Eye (tissue), 1 donor: Measurements from ENCODE around the gene ELMO1.

Experiments used
- DNase-seq: peaks from one replicate; pipeline ENCODE4 v3.0.0-alpha.2; 2015

The ELMO1 gene

DNA sequence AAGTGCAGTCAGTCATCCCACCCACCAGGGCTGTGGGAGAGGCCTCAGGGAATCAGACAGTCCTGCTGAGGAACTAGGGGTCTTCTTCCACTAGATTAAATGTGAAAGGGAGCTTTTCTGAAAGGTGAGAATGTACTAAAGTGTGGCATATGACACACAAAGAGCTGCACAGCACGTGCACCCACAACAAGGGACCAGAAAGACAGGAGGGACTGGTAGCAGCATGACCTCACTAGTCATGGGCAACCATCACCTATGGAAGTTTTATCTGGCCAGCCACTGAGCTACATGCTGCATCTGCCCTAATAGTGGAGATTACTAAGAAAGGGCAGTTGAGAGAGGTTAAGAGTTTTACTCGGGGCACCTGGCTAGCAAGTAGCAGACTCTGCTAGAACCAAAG, 519.9 kb downstream of the ELMO1 start:
- DNase-seq, result no peak

DNA sequence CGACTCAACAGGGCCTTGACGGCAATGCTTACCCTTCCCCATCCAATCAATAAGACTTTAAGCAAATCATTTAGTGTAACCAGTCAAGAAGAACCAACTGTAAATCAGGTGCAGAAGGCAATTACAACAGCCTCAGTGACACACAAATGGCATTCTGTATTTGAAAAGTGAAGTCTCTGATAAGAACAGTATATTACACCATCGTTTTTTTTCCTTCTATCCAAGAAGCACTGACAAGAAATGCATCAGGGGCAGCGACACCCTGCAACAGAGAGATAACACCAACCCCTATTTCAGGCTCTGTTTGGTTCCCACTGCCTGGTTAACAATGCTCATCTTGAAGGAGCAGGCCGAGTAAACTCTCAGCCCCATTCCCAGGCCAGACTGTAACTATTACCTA, 520.4 kb downstream of the ELMO1 start:
- DNase-seq, result no peak

DNA sequence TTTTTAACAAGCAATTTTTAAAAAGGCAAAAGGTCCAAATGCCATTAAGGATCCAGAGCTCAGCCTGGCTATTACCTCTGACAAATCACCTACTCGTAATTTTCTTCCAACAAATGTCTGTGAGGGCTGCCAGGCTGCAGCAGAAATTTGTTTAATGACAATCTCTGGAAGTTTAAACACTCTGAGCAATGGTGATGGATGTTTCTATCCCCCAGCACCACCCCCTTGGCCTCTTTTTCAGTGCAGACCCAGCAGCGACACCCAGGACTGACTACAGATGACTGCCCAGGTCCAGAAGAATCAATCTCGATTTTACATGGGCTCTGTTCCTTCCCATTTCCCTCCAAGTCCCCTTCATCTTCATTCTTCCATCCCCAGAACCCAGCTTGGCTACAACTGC, 523.0 kb downstream of the ELMO1 start:
- DNase-seq, result no peak

DNA sequence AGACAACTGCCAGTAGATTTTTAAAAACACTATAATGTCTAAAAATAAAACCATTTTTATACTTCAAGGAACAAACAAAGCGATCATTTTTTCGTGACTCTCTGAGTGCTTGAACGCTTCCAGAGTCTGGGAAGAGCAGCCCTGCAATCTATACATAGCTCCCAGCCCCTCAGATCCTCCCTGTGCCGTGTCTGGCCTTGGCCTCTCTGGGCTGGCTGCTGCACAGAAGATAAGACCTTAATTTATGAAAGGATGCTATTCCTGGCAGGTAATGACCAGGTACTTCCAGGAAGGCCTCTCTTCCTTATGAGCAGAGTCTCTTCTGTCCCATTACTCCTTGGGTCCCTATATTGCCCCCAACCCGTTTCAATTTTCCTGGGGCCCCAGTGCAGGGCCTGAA, 523.5 kb downstream of the ELMO1 start:
- no peak for DNase-seq

DNA sequence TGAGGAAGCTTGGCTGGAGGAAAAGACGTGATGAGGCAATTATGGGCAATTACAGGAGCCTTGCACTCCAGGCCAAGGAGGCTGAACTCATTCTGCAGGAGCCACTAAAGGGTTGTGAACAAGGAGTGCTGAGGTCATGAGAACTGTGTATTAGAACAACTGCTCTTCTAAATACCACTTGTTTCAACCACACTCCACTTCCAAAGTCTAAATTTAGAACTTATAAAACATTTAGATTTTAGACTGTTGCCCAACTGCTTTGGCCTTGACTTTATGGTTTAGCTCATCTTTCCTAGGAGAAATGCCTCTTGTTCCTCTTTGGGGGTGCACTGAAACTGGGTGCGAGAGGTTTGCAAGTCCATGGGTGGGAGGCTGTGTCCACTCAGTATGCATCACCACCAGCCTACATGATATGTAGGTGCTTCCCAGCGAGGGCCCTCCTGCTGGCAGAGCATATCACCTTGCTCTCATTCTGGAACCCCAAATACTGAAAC, 524.7 kb downstream of the ELMO1 start:
- no peak for DNase-seq

DNA sequence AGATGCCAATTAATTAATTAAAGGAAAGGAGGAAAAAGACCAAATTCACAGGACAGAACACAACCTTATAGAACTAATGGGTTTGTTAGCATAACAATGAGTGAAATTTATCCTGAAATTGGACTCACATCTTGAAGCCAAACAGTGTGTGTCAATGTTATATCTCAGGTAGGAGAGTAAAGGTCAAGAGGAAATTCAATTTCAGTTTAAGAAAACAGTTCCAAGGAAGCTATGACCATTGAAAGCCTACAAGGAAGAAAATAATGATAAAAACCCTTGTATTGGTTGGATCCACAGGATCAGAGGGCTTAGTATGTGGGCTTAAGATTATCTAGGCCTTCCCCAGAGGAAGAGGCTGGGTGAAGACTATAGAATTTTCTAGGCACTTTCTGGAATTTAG, 525.5 kb downstream of the ELMO1 start:
- no peak for DNase-seq

DNA sequence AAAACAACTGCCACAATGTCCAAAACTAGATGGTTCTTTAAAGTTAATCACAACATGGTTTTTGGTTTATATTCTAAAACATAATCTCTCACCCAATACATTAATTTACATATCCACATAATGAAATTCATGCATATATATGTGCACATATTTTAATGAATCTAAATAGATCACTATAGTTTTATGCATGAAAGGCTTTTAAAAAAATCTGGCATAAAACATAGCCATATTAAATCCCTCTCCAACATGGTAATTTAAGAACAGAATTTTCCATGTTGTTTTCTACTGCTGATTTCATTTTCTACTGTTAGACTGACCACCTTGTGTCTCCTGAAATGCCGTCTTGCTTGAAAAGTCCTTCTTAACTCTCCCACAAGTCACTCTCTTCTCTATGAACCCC, 528.2 kb downstream of the ELMO1 start:
- DNase-seq, result no peak

DNA sequence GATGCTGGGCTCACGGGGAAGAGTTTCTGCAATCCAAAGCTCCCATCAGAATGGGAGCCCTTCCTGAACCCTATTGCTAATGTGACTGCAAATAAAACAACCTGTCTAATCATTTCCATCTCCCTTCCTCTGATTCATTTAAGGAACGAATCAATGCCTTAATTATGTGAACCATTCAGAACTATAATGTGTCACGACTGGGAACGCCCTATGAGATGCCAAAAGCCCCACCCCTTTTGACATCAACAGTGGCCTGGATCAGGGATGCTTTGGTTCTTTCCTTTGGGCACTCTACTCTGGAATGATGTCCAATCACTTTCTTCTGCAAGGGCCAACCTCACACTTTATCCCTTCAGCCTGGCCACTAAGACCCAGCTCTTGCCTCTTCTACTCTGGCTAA, 528.9 kb downstream of the ELMO1 start:
- DNase-seq, result no peak

DNA sequence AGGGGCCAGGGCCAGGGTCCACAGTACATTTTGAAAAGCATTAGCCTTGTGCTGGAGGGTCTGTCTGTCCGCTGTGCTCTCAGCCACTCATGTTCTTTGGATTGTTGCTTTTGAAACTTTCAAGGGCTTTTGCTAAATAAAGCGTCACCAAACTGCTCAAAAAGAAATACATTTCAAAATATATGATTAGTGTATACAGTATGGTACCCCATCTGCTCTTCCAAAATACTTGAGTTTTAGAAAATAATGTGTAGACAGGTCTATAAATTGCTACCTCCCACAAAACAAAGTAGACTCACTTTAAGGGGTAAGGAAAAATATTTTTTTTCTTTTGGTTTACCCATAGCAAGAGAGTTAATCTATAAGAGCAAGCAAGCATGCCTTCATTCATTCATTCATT, 530.1 kb downstream of the ELMO1 start:
- no peak for DNase-seq

DNA sequence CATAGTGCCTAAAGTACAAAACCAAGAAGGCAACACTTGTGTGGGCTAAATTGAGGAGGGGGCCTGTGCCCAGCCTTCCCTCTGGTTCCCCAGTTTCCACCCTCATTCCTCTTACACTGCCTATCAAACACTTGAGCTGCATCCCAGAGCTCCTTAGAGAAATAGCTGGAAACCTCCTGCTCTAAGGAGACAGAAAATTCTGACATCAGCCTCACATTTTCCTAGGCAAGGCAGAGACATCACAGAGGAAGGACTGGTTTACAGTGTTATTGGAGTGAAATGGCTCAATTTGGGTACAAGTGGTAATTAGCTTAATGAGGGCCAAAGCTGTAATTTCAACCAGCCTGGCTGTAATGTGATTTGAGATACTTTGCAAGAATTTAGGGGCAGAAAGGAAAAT, 532.0 kb downstream of the ELMO1 start:
- no peak for DNase-seq

DNA sequence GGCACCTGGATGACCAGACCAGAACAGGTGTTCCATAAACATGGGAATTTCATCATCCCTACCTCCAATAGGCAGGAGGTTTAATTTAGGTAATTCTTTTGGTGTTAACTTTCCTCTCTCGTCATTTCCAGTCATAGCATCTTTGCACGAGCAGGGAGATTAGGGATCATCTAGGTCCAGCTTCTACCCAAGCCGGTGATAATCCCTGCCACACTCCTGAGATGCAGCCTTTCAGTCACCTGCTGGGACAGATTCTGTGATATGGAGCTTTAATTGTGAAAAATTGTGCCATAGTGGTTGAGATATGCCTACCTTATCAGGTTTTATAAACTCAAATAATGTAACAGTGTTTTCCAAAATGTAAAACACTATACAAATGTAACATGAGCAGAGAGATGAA, 532.5 kb downstream of the ELMO1 start:
- DNase-seq, result no peak

DNA sequence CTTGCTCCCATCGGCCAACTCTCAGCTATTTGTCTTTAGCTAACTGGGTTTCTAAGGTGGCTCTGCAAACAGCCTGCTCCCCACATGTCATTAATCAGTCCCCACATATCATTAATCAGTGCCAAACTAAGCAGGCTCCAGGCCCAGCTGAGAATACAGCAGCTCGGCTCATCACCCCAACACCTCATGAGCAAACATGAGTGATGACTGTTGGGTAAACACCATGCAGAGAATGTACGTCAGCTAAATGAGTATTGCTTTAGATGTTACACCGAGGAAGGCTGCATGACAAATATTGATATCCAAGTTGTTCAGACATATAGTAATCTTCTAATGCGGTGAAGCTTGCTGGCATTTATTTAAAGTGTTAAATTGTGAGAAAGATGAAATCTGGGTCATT, 536.9 kb downstream of the ELMO1 start:
- no peak for DNase-seq

DNA sequence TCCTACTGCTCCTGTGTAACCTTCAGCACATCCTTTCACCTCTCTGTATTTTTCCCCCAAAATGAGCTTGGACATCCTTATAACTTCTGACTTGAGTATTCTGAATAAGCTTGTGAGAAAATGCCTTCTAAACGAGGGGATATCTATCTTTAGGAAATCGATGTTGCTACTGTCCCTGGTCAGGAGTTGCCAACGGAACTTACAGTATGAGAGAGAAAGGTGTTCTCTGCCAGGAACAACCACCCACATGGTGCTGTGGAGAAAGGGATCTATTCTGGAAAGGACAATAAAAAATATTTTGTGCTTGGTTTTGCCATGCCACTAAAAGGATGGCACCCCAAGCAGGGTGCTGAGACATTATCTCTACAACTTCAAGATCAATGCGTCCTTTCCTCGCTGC, 537.8 kb downstream of the ELMO1 start:
- DNase-seq, result no peak

DNA sequence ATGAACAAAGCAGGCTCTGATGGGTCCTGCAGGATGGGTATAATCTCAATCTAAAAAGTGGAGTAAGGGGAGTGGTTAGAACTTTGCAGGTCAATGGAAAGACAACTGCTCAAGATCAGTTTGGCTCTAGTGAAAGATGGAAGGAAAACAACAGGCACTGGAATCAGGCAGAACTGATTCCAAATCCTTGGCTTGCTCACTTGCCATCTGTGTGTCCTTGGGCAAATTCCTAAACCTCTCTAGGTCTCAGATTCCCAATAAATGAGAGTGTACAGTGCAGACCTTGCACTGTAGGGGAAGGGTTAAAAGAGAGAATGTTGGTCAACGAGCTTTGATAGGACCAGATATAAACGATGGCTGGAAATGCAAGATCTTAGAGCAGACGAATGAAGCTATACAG, 538.3 kb downstream of the ELMO1 start:
- no peak for DNase-seq

DNA sequence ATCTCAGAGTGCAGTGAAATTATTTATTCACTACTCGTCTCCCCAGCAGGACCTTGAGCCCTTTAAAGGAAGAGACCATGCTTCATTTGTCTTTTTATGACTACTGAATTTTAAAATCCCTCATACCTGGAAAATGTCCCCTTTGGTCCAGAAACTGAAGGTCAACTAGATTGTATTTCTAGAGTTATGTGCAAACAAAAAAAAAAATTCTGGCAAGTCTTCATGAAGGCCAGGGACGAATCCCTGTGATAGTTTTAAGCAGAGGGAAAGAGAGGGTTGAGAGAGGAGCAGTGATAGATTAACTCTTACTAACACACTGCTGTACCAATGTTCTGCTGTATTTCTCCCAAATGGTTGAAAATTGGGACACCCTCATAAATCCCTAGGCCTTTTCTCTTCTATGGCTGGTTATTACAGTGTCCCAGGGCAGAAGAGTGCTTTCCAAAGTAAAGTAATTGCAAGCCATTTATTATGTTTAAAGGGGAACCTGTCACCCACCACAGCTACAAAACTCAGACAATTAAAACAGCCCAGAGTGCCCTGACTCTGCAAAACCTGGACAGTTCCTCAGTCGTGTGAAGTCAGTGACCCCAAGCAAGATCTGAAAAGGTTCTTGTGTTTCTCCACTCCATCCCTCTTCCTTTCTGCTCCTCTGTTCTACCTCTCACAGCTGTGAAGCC, 541.6 kb downstream of the ELMO1 start:
- no peak for DNase-seq

DNA sequence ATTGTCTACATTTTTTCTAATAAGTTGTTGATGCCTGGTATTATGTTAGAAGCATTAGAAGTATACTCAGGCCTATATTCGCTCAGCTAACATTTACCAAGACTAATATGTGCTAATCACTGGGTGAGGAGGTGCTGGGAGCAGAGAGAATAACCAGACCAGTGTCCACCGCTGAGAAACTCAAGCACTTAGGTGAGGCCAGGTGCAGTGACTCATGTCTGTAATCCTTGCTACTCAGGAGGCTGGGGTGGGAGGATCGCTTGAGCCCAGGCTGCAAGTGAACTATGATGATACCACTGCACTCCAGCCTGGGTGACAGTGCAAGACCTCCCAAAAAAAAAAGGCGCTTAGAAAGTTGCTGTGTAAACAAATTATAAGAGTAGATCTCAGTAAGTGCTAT, 542.2 kb downstream of the ELMO1 start:
- DNase-seq, result no peak

DNA sequence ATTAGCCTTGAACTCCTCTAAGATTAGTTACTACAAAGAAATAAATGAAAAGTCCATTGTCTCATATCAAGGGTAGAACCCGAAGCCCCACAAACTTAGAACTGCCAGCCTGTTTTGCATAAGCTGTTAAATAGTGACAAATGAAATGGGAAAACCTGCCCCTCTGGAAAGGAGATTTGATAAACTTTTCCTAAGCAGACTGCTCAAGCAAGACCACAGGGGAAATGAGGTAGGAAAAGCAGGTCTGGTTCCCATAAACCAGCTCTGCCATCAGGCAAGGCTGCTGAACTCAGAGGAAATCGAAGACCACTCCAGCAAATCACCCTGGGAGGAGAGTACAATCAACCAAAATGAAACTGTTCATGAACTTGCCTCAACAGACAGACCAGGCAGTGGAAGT, 542.8 kb downstream of the ELMO1 start:
- DNase-seq, result no peak

DNA sequence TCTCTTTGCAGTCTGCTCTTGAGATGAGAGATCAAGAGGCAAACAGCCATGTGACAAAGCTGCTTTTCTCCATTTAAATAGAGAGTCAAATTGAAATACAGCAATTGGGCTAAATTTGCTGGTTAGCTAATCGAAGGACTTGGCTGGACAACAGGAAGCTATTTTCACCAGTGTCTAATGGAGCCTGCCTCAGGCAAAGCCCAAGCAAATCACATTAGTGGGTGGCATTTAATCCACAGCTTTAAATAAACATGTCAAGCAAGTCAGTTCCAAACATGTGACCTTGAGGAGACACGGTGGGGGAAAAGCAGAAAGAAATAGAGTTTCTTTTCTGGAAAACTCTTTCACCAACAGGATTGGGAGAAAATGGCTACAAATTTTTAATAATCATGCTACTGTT, 543.9 kb downstream of the ELMO1 start:
- no peak for DNase-seq

DNA sequence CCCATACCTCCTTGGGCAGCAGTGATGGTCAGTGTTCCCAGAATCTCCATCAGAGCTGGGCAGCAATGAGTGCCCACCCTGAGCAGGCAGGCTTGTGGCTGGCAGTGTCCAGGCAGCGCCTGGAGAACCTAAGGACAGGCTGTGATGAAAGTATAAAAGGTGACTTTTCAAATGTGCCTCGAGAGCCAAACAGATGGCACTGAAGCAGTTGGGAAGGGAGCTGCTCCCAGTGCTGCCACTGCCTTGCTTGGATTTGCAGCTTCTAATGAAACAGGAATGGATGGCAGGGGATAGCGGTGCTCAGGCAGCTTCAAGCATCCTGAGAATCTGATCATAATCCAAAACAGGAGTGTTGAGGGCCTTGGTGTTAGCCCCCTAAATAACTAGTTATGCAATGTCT, 544.6 kb downstream of the ELMO1 start:
- no peak for DNase-seq

DNA sequence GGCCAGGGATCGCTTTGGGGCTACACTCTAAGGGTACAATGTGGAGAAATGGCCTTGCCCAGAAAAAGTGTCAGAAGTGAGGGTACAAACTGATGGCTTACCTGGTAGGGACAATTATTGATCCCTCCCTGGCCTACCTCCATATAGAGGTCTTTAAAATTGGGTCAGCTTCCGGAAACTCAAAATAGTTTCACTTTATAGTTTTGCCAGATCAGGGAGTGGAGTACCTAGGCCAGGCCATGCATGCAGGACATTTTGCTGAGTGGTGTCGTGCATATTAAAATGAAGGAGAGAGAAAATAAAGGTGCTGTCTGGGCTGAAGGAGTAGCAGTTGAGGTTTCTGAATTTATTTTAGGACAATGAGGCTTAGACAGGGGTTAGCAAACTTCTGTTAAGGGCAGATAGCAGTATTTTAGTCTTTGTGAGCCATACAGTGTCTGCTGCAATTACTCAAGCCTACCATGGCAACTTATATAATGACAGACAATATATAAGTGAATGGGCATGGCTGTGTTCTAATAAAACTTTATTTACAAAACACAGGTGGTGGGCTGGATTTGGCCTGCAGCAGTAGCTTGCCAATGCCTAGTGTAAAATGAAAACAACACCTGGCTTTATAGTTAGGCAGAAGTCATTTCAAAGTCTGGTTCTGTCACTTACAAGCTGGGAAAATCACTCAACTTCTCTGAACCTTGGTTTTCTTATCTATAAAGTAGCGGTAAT, 547.5 kb downstream of the ELMO1 start:
- no peak for DNase-seq

DNA sequence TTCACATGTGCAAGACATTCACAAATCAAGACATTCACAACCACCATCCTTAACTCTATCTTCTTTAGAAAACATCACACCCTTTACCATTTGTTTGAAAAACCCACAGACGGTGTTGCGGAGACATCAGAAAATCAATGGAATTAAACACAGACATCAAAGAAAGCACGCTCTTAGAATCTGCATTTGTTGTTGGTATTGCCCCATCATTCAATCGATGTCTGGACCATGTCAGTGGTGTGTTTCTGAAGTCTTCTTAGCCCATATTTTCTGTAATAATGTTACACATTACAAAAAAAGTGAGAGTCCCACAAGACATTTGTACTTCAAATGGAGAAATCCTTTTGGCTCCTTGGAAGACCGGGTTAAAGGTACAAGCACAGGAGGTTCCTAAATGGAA, 550.5 kb downstream of the ELMO1 start:
- DNase-seq, result no peak

DNA sequence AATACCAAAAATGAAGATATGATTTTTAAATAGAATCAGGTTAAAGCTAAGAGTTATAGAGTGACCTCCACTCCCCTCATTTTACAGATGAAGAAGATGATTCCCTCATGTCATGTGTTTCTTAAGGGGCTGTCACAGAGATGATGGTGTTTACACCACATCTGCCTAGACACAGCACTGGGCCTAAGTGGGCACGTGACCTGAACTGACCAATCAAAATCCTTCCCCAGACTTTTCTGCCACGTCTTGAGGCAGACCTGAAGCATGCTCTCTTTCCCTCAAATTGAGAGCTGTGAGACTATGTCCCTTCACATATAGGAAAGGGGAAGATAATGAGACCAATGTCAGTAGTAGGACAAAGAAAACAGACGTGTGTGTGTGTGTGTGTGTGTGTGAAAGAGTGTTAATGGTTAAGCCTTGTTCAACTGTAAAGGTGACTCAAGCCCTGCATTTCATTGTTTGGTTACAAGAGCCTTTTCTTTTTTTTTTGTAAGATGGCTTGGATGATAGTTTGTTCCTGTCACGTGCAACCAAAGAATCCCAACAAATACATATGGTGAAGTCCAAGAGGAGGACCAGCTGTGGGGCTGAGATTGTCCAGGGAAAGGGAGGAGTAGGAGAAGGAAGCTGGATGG, 551.6 kb downstream of the ELMO1 start:
- DNase-seq, result no peak

DNA sequence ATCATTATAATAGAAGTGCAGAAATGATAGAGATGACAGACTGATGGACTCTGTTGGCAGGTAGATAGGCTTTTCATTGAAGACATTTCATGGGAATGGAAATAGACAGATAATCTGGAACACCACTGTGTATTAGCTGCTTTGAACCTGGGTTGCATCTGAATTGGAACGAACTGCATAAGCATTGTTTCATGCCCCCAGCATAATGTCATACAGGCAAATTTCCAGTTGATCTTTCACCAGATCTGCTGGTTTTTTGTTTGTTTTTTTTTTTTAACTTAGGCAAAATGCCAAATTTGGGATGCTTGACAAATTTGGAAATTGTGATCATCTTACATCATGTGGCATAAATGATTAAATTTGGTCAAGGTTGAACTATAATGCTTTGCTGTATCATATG, 552.2 kb downstream of the ELMO1 start:
- DNase-seq, result no peak

DNA sequence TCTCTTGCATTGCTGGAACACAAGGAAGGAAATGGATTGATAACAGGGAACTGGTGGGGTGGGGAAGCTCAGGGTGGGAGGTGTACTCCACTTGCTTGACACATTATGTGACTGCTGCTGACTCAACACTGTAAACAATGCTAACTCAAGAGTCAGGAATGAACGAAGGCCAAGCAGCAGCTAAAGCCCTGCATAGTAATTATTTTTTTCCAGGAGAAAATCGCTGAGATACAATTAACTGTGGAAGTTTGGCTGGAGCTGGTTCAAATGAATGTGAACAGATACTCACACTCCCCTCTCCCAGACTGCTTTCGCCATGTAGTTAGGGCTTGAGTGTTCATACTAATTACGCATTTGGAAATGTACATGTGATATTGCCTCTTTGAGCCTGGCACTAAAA, 553.5 kb downstream of the ELMO1 start:
- DNase-seq, result no peak
